NCI-H1436 (cell line): ENCODE measurements around the gene PRPF6.

Experiments used
- DNase-seq: peaks from one replicate; lab custom pipeline; 2025; lab: John Stamatoyannopoulos, UW

Gene PRPF6, protein sequence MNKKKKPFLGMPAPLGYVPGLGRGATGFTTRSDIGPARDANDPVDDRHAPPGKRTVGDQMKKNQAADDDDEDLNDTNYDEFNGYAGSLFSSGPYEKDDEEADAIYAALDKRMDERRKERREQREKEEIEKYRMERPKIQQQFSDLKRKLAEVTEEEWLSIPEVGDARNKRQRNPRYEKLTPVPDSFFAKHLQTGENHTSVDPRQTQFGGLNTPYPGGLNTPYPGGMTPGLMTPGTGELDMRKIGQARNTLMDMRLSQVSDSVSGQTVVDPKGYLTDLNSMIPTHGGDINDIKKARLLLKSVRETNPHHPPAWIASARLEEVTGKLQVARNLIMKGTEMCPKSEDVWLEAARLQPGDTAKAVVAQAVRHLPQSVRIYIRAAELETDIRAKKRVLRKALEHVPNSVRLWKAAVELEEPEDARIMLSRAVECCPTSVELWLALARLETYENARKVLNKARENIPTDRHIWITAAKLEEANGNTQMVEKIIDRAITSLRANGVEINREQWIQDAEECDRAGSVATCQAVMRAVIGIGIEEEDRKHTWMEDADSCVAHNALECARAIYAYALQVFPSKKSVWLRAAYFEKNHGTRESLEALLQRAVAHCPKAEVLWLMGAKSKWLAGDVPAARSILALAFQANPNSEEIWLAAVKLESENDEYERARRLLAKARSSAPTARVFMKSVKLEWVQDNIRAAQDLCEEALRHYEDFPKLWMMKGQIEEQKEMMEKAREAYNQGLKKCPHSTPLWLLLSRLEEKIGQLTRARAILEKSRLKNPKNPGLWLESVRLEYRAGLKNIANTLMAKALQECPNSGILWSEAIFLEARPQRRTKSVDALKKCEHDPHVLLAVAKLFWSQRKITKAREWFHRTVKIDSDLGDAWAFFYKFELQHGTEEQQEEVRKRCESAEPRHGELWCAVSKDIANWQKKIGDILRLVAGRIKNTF

DNA sequence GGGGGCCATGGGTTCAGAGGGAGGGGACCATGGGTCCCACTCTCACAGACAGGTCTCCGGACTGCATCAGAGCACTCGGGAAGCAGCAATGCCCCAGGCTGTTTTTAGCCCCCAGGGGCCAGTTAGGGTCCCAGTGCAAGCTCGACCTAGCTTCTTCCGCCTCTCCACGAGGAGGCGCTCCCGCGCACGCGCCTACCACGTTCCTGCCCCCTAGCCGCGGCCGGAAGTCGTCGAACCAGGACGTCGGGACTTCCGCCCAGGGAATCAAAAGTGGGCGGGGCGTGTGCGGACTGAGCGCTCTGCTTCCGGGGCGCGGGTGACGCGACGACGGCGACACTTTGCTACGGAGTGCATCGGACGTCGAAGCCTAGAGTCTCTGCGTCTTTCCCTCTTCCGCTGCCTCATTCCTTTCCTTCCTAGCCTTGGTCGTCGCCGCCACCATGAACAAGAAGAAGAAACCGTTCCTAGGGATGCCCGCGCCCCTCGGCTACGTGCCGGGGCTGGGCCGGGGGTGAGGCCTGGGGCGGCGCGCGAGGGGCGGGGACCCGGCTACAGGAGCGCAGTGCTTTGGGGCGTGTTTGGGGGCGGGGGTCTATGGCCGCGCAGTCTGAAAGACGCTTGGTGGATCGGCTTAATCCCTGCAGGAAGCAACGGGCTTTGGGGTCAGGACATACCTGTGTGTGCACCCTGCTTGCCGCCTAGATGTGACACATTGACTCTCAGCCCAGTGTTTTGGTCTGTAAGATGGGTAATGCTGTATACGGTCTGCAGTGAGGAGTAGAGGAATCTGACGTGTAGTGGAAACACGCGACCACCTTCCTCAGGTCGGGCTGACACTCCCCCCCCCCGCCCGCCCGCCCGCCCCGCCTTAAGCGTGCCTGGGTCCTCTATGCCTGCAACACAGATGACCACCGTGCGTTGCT, at the start of gene PRPF6:
Gene PRPF6 (plus strand): TSS at position 327 of the 923 bp plus-strand sequence. CDS start 114 bp downstream, at position 441.
- DNase-seq: peak; percentile 97

DNA sequence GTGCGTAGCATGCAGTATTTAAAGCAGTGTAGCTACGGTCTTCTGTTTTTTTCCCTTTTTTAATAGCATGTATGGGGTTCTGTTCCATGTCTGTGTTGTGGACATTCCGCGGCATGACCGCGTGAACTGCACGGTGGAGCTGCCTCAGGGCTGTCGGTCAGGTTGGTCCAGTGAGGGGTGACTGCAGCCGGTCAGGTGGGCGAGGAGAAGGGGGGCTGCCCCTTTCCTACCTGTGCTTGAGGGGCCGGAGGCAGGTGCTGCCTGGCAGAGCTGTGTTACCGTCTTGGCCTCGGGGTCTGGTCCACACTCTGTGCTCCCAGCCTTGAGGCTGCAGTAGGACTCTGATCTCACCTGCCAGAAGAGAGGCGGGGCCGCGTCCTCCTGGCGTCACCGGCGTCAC, 49.2 kb upstream of the PRPF6 start:
- DNase-seq: no peak

DNA sequence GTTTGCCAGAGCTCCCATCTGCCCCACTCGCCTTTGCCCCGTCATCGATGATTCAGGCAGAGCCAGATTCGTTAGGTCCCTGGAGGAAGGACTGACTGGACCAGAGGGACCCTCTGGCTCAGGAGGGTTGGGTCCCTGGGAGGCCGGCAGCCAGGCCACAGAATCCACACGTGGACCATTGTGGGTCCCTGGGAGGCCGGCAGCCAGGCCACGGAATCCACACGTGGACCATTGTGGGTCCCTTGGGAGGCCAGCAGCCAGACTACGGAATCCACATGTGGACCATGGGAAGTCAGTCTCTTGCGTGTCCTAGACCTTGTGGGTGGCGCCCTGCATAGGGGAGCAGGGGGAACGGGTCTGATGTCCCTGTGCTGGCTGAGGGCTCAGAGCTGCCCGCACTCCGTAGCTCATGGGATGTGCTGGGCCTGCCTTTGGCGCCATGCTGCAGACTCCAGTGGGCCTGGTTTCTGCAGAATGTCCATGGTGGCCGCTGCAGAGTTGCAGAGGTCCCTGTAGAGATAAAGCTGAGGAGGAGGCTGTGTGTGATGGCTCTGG, 48.2 kb upstream of the PRPF6 start:
- DNase-seq: no peak

DNA sequence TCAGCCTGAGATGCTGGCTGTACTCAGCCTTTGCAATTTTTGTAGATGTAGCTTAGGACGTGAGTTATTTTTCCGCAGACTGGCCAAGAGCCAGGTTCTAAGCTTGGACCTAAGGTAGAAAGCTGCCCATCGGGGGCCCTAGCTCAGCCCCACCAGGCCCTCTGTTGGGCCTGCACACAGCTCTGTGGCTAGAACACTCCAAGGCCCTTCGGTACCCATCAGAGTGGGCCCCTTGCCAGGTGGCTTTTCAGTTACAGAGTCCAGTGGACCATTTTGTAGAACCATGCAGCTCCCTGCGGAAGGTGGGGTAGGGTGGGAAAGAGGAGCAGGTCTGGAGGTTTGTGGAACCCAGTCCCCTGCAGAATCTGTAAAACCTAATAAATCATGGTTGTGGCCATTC, 47.3 kb upstream of the PRPF6 start:
- DNase-seq: no peak

DNA sequence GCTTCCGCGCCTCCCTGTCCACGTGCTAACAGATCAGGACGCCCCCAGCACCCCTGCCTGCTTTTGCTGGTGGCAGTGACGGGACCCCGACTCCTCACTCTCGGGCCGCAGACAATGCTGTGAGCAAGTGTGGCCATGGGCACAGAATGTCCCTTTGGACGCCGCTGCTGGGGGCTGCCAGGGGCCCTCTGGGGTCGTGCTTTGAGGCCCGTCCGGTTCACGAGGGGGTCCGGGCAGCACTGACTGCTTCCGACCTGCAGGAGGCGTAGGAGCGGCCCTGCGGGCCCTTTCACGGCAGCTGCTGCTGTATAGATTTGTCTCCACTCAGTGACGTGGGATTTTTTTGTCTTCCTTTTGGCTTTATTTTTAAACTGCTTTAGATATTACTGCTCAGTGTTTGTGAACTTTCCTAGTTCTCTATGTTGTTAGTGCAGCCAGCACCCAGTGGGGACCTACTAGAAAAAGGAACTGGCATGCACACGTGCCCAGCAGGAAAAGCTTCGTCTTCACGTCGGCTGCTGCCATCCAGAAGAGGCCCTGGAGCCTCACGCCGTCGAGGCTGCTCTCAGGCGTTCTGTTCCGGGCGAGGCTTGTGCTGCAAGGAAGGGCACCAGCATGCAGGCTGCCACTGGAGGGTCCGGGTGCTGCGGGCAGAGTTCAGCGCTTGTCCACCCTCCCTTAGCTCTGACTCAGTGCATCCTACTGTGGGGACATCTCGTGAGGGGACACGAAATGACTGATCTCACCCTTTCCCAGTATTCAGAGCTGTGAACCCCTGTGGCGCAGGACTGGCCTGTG, 46.5 kb upstream of the PRPF6 start:
- DNase-seq: no peak

DNA sequence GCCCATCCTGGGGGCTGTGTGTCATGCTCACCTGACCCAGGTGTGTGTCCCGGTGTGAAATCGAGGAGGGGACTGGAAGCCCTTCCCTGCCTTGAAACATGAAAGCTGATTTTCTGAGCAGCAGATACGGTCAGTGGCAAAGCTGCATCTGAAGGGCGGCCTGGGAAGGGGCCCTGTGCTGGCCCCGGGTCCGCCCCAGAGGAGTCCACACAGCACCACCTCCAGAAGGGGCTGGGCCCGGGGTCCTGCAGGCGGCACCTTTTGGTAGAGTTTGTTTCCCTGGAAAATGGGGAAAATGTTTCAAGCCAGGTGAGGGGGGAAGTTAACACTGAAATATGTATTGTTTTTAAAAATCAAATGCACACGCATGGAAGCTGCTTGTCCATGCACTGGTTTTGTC, 45.5 kb upstream of the PRPF6 start:
- no peak for DNase-seq

DNA sequence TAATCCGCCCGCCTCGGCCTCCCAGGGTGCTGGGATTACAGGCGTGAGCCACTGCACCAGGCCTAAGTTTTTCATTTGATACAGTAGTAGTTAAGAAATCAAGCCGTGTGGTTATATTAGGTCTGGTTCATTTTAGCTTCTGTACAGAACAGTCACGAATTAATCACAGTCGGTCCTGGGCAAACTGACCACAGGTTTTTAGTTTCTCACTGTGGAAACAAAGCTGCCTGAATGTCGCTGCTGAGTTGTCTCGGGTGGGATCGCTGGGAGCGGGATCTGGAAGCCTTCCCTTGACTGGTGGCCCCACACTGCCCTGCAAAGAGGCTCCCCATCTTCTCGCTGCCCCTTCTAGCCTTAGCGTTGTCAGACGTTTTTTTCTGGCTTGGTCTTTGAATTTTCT, 43.3 kb upstream of the PRPF6 start:
- no peak for DNase-seq

DNA sequence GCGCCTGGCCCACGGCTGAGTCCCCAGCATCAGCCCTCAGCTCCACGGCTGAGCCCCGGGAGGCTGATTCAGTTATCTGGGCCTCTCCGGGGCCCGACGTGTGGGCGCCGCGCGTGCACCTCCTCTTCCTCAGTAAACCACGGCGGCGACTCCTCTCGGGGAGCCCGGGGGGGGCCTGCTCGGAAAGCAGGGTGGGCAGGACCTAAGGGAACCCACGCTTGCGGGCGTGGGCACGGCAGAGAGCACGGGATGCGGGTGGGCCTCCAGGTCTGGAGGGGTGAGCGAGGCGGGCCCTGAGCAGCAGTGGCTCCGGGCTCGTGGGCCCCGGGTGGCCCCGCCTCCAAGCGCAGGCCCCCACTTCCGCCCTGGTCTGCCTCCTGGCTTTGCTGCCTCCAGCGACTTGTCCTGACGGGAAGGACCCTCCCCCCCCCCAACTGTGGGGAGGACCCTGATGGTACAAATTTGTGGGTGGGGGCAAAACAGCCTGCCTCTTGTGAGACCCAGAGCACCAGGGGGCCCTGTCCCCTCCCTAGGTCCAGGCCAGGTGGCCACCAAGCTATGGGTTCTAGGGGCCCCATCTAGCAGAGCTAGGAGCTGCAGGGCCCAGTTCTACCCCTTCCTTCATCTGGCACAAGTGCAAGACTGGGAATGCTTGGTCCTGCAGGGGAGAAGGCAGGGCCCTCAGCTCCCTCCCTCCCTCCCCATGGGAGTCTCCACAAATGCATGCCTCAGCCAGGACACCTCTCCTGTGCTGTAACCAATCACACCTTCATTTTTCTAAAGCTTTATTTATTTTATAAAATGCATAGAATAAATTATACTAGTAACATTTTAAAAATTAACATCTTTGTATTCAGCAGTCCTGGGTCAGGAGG, 41.6 kb upstream of the PRPF6 start:
- DNase-seq: no peak

DNA sequence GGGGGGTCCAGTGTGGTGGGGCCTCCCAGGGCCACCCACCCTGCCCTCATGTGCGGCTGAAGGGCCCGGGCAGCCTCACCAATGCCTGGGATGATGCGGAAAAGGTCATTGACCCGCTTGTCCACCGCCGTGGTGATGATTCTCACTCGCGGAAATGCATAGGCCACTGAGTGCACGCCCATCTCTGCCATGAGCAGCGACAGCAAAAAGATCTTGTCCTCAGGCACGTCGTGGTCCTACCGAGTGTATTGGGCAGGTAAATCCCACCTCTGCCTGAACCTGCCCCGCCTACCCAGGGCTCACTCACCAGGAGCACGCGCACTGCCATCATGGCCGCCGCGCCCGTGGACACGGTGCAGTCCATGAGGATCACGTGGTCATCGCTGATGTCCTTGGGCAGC, 40.9 kb upstream of the PRPF6 start:
- DNase-seq: no peak

DNA sequence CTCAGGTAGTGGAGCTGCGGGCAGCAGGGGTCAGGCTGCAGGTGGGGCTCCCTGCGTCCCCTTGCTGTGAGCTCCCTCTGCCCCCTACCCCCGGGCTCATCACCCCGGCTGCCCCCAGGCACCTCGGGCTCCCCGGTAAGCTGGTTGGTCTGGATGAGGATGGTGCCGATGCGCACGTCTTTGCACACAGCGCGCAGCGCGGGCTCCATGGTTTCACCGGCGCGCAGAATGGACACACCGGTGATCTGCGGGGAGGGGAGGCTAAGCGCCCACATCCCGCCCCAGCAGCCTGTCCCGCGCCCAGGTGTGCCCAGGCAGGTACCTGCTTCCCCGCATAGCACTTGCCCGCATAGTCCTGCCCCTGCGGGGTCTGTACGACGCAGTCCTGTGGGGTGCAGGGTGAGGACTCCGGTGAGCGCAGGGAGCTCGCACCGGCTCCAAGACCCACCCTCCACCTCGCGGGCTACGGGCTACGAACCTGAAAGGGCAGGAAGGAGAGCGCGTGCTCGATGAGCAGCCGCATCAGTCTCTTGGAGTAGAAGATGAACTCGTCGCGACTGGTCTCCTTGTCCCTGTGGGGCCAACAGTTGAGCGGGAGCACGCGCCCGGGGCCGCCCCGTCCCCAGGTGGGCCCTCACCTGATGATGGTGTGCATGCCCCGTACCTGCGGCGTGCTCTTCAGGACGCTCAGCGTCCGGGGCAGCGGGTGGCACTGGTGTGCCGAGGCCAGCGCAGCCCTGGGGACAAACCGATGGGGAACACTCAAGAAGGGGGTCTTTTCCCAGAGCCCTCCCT, 40.3 kb upstream of the PRPF6 start:
- no peak for DNase-seq

DNA sequence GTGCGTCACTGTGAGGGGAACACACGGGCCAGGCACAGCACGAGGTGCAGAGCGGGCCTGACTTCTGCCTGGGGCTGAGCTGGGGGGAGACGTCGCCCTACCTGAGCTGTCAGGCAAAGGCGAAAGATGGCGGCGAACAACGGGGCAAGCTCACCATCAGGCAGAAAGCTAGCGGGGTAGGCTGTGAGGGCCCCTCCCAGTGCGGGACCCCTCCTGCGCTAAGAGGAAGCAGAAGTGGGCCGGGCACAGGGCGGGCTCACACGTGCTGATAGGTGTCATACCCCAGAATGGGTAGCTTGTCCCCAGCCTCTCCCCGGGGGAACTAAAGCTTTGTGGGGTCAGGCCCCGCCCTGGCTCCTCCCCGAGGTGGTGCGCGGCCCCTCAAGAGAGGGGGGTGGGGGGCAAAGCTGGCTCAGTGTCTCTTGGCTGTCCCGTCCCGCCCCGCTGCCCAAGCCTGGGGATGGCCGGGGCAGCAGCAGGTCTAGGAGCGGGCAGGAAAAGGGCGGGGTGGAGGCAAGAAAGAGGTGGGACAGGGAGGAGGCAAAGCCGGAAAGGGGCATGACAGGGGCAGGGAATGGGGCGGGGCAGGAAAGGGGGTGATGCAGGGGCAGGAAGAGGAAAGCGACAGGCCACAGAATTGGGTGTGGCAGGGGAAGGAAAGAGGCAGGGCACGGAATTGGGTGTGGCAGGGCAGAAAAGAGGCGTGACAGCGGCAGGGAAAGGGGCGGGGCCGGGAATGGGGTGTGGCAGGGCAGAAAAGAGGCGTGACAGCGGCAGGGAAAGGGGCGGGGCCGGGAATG, 39.5 kb upstream of the PRPF6 start:
- DNase-seq: no peak

DNA sequence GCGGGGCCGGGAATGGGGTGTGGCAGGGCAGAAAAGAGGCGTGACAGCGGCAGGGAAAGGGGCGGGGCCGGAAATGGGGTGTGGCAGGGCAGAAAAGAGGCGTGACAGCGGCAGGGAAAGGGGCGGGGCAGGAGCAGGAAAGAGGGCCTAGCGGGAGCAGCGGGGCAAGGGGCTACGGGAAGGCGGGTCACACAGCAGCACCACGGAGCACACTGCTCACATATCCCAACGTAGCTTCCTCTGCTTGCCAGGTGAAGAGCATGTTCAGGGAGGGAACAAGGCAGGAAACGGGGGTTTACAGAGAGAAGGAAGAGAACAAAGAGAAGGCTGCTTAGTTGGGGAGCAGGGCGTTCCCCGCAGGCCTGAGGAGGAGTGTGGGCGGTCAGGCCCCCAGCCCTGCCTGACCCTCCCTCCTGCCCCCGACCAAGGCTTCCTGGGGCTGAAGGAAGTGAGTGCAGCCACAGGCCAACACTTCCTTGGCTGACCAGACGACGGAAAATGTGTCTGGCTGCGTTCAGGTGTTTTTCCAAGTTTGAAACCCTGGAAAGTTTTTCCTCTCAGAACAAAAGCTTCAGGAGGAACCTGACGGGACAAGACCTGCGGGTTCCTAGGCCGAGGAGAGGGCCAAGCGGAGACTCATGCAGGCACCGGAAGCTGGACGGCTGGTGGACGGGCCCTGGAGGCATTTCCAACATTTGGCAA, 38.5 kb upstream of the PRPF6 start:
- DNase-seq: no peak

DNA sequence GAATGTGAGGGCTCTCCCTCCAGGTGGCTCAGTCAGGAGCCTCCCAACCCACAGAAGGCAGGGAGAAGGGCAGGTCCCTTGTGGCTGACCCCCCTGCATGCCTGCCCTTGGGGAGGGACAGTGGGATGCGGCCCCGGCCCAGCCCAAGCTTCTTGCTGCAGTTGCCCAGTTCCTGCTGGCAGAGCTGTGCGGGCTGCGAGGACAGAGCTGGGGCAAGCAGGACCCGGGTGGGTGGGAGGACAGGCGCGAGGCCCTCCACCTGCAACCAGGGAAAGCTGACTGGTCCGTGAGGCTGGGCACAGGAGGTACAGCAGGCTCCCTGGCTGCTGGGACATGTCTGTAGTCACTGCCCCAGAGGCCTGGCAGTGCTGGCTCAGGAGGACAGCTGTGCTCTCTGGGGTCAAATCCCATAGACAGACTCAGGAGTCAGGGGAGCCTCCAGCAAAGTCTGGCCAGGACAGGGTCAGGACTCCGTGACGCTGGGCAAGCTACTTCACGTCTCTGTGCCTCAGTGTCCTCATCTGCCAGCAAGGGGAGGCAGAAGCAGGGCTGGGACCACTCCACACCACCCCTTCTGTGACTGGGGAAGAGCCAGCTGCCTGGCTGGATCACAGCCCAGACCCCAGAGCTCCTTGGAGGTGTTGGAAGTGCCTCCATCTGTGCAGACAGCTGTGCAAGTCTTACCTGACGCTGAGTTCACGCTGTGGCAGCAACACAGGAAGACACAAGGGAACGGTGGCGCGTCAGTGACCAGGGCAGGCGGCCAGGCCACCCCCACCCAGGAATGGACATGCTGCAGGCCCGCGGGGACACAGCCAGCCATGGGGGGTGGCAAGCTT, 37.7 kb upstream of the PRPF6 start:
- no peak for DNase-seq

DNA sequence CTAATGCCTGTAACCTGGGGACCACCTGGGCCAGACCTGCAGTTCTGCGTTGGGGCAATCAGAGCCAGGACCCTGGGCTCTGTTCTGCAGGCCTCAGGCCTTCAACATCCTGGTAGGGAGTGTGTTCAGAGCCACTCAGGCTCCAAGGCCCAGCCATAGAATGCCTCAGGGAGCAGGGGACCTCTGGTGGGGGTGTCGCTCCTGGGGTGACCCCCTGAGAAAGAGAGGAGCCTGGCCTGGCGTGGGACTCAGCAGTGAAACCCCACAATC, 37.2 kb upstream of the PRPF6 start:
- DNase-seq: no peak

DNA sequence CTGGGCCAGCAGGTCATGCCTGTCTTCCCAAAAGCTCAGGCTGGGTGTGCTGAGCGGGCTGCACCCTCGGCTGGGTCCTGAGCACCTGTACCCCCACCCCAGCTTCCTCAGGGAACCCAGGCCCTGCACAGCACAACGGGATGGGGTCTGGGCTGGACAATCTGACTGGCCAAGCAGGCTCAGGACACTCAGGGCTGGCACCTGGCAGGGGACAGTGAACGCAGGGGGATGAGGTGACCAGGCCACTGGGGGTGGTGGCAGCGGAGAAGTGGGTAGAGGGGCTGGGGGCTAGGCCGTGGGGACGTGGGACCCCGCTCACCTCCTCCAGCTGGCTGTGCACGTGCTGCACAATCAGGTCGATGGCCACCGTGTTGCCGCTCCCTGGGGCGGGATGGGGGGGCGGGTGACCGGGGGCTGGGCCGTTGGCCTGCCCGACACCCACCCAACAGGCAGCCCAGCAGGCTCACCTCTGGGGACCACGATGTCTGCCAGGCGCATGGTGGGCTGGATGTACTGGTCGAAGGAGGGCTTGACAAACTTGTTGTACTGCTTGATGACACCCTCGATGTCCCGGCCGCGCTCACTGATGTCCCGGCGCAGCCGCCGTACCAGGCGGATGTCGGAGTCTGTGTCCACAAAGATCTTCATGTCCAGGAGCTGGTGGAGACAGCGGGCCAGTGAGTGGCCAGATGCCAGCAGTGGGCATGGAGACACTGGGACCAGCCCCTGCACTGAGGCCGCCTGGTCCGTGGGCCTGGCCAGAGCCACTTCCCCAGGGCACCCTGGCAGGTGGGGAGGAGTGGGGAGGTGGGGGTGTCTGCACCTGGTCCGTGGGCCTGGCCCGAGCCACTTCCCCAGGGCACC, 36.6 kb upstream of the PRPF6 start:
- DNase-seq: no peak
